ENCODE results near the gene TNIK.

The TNIK gene

DNA sequence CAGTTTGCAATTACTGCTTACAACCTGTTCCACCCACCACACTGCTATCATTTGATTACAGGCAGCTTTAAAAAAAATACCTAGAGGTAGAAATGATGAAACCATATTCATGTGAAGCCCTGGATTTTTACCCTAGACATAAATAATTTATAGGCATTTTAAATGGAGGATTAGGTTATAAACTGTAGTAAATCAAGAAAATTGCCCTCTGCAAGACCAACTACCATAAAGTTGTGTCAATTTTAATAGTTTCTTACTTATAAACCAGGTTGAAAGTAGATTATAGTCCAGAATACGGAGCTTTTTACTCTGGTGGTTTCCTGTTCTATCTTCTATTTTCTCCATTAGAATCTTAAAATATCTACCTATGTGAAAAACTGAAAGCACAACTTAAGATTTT, 13.9 kb downstream of the TNIK start:
- TF ChIP-seq, protein P1, sequence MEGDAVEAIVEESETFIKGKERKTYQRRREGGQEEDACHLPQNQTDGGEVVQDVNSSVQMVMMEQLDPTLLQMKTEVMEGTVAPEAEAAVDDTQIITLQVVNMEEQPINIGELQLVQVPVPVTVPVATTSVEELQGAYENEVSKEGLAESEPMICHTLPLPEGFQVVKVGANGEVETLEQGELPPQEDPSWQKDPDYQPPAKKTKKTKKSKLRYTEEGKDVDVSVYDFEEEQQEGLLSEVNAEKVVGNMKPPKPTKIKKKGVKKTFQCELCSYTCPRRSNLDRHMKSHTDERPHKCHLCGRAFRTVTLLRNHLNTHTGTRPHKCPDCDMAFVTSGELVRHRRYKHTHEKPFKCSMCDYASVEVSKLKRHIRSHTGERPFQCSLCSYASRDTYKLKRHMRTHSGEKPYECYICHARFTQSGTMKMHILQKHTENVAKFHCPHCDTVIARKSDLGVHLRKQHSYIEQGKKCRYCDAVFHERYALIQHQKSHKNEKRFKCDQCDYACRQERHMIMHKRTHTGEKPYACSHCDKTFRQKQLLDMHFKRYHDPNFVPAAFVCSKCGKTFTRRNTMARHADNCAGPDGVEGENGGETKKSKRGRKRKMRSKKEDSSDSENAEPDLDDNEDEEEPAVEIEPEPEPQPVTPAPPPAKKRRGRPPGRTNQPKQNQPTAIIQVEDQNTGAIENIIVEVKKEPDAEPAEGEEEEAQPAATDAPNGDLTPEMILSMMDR (conservative IDR thresholded peaks at IDR 0.05) = no peak
- TF ChIP-seq ZFX (IDR thresholded peaks at IDR 0.05) = no peak
- no peak overlapping the region for H3K27ac ChIP-seq

DNA sequence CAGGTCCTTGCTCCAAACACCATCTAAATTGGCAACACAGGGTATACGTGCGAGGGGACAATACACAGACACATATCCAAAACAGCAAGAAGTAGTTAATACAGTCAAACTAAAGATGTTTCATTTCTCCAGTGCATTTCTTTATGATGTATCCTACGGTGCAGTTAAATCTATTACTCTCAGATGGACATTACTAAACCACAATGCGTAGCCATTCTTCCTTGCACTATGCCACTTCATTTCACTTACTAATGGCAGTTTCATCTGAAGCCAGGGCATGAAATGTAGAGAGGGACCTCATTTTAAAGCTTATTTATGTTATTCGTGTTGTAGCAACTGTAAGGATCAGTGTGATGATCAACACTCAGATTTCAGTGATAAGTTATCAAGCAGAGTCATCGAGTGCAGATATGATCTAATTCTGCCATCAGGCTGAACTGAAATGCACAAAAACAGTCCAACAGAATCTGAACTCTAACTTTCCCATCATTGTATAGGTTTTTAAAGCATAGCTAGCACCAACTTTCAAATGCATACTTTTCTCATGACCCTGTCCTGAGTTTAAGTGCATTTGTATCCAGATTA, 14.5 kb downstream of the TNIK start:
- H3K27ac ChIP-seq = no peak overlapping the region
- no peak for TF ChIP-seq ZFX (IDR thresholded peaks at IDR 0.05)
- TF ChIP-seq, protein P1 (conservative IDR thresholded peaks at IDR 0.05) = no peak

- no peak overlapping the region for H3K27ac ChIP-seq
- TF ChIP-seq, protein P1 (conservative IDR thresholded peaks at IDR 0.05) = no peak
- no peak for TF ChIP-seq ZFX (IDR thresholded peaks at IDR 0.05)
Measured at GRCh38 chr3:171444001-171444690, 16.1 kb downstream of the TNIK start.

DNA sequence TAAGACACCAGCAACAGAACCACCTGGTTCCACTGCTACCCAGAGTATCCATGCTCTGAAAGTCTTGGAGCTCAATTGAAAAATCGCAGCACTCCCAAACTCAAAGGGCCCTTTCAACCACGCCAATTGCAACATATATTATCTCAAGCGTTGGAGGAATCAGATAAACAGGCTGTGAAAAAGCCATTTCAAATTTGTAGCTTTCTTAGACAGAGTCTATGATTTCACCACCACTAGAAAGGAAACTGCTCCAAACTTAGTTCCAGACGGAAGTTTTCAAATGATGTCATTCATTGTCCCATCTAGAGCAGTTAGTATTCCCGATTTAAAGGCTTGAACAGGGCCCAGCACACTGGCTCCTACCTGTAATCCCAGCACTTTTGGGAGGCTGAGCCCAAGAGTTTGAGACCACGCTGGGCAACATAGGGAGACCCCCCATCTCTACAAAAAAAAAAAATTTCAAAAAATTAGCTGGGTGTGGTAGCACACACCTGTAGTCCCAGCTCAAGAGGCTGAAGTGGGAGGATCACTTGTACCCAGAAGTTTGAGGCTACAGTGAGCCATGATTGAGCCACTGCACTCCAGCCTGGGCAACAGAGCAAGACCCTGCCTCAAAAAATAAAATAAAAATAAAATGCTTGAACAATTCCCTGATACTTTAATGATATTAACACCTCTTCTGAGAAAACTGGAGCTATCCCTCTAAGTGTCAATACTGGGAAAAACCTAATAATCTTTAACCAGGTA, 16.8 kb downstream of the TNIK start:
- no peak for TF ChIP-seq ZFX (IDR thresholded peaks at IDR 0.05)
- TF ChIP-seq, protein P1 (conservative IDR thresholded peaks at IDR 0.05) = no peak
- H3K27ac ChIP-seq = no peak overlapping the region

GRCh38 chr3:171442184-171442583, 18.0 kb downstream of the TNIK start:
- TF ChIP-seq, protein P1 (conservative IDR thresholded peaks at IDR 0.05) = no peak
- no peak for TF ChIP-seq ZFX (IDR thresholded peaks at IDR 0.05)
- no peak overlapping the region for H3K27ac ChIP-seq

DNA sequence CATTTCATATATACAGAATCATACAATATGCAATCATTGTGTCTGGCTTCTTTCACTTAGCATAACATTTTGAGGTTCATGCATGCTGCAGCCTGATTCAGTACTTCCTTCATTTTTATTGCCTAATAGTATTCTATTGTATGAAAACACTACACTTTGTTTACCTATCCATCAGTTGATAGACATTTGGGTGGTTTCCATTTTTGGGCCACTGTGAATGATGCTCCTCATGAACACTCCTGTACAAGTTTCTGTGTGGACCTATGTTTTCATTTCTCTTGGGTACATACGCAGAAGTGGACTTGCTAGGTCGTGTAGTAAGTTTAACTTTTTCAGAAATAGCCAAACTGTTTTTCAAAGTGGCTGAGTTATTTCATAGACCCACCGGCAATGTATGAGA, 18.8 kb downstream of the TNIK start:
- H3K27ac ChIP-seq = no peak overlapping the region
- no peak for TF ChIP-seq ZFX (IDR thresholded peaks at IDR 0.05)
- TF ChIP-seq, protein P1 (conservative IDR thresholded peaks at IDR 0.05) = no peak

GRCh38 chr3:171439996-171440395, 20.2 kb downstream of the TNIK start:
- H3K27ac ChIP-seq = no peak overlapping the region
- no peak for TF ChIP-seq ZFX (IDR thresholded peaks at IDR 0.05)
- TF ChIP-seq, protein P1 (conservative IDR thresholded peaks at IDR 0.05) = no peak
